HG03432 (cell line): ENCODE results near the gene PTGR2.
"Not testable (repeated sequence)": the region's sequence is repeated elsewhere in the genome, so short reads cannot be mapped to it uniquely, and the experiment has no call there.

Experiments
- ATAC-seq: cut with Tn5 transposase; IDR thresholded peaks from one replicate; pipeline ENCODE4 v1.9.1; 2021; ENCODE audit warnings: mild to moderate bottlenecking, moderate library complexity; ENCODE audit not compliant: unreplicated experiment

The PTGR2 gene

GRCh38 chr14:73886449-73887317, 35.1 kb downstream of the PTGR2 start, which contains the start of gene ZNF410:
Gene ZNF410 (plus strand): TSS chr14:73886859. CDS start chr14:73892176, 5,317 bp downstream.
- peak; percentile 97 for ATAC-seq

- no peak for ATAC-seq
Observed at GRCh38 chr14:73887318-73887616, 35.6 kb downstream of the PTGR2 start.

- ATAC-seq = no peak
Observed at GRCh38 chr14:73887694-73888459, 36.2 kb downstream of the PTGR2 start.

- no peak for ATAC-seq
Observed at GRCh38 chr14:73888460-73888725, 36.8 kb downstream of the PTGR2 start.

GRCh38 chr14:73888971-73889370, 37.3 kb downstream of the PTGR2 start:
- ATAC-seq = no peak

GRCh38 chr14:73889376-73889775, 37.7 kb downstream of the PTGR2 start:
- ATAC-seq = no peak

- not testable (repeated sequence) for ATAC-seq
Observed at GRCh38 chr14:73894180-73894687, 42.6 kb downstream of the PTGR2 start.

- ATAC-seq = no peak
Observed at GRCh38 chr14:73895939-73896338, 44.3 kb downstream of the PTGR2 start.

GRCh38 chr14:73896521-73896920, 44.9 kb downstream of the PTGR2 start:
- ATAC-seq = no peak

- no peak for ATAC-seq
Observed at GRCh38 chr14:73903028-73903427, 51.4 kb downstream of the PTGR2 start.

GRCh38 chr14:73909681-73910080, 58.0 kb downstream of the PTGR2 start:
- ATAC-seq = no peak

GRCh38 chr14:73913256-73913655, 61.6 kb downstream of the PTGR2 start:
- no peak for ATAC-seq

- no peak for ATAC-seq
Observed at GRCh38 chr14:73916324-73916723, 64.7 kb downstream of the PTGR2 start.

GRCh38 chr14:73919457-73919856, 67.8 kb downstream of the PTGR2 start:
- ATAC-seq = not testable (repeated sequence)

- no peak for ATAC-seq
Observed at GRCh38 chr14:73924337-73924736, 72.7 kb downstream of the PTGR2 start.
